IPS-20b (cell line): ENCODE measurements around the gene ATP8B4.

Experiments used
- H3K27ac ChIP-seq: one replicate; pipeline ENCODE4 v1.5.1; 2013; ENCODE audit warnings: low read length
- H3K27me3 ChIP-seq: 2 replicates; pipeline ENCODE4 v1.6.1; 2013; ENCODE audit warnings: mild to moderate bottlenecking, low read length, inconsistent platforms; ENCODE audit not compliant: insufficient read depth
- H3K36me3 ChIP-seq: 2 replicates; pipeline ENCODE4 v1.6.1; 2013; ENCODE audit warnings: low read depth, mild to moderate bottlenecking, inconsistent platforms, low read length, moderate library complexity; ENCODE audit not compliant: insufficient read depth
- H3K4me1 ChIP-seq: 2 replicates; pipeline ENCODE4 v1.6.1; 2013; ENCODE audit warnings: mild to moderate bottlenecking, control low read depth, inconsistent platforms, low read length, moderate library complexity; ENCODE audit not compliant: insufficient read depth
- H3K4me3 ChIP-seq: 2 replicates; pipeline ENCODE4 v1.5.1; 2013; ENCODE audit warnings: mild to moderate bottlenecking, low read length, inconsistent platforms
- H3K9ac ChIP-seq: 2 replicates; pipeline ENCODE4 v1.6.1; 2013; ENCODE audit warnings: low read depth, mild to moderate bottlenecking, inconsistent platforms, low read length, moderate library complexity
- H3K9me3 ChIP-seq: 2 replicates; pipeline ENCODE4 v1.6.1; 2013; ENCODE audit warnings: mild to moderate bottlenecking, low read depth, low read length, inconsistent platforms; ENCODE audit not compliant: insufficient read depth

ATP8B4 gene

DNA sequence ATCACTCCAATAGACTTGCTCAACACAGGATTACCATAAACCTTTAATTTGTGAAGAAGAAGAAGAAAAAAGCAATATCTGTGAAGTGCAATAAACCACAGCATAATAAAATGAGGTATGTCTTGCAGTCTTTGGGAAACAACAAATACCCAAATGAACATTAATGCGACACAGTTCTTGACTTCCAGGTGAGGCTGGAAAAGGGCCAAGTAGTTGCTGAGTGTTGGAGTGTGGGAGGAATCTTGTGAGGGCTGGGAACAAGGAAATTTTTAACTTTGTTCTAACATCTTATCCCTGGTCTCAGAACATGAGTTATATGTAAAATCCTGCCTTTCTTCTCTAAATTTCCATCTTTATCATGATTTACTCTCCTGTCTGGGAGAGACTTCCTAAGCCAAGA is 291.7 kb downstream of the ATP8B4 start:
- H3K9me3 ChIP-seq, result no peaks in the 10 kb centered on the region
- no peaks in the 10 kb centered on the region for H3K27me3 ChIP-seq
- no peak overlapping the region for H3K9ac ChIP-seq
- H3K27ac ChIP-seq, result no peak overlapping the region
- H3K4me3 ChIP-seq, result no peak overlapping the region
- no peaks in the 10 kb centered on the region for H3K4me1 ChIP-seq
- no peaks in the 10 kb centered on the region for H3K36me3 ChIP-seq

DNA sequence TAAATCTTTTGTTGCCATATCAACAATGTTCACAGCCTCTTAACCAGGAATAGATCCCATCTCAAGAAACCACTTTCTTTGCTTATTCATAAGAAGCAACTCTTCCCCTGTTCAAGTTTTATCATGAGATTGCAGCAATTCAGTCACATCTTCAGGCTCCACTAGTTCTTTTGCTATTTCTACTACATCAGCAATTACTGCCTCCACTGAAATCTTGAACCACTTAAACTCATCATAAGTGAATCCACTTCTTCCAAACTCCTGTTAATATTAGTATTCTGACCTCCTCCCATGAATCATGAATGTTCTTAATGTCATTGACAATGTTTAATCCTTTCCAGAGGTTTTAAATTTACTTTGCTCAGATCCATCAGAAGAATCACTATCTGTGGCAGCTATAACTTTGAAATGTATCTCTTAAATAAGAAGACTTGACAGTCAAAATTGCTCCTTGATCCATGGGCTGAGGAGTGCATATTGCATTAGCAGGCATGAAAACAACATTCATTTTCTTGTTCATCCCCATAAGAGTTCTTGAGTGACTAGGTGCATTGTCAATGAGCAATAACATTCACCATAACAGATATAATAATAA is 292.3 kb downstream of the ATP8B4 start:
- Histone ChIP-seq H3K4me1 (no peaks in the 10 kb centered on the region), H3K36me3 (no peaks in the 10 kb centered on the region), H3K4me3 (no peak overlapping the region), H3K27me3 (no peaks in the 10 kb centered on the region), H3K9ac (no peak overlapping the region), H3K9me3 (no peaks in the 10 kb centered on the region), H3K27ac (no peak overlapping the region)

DNA sequence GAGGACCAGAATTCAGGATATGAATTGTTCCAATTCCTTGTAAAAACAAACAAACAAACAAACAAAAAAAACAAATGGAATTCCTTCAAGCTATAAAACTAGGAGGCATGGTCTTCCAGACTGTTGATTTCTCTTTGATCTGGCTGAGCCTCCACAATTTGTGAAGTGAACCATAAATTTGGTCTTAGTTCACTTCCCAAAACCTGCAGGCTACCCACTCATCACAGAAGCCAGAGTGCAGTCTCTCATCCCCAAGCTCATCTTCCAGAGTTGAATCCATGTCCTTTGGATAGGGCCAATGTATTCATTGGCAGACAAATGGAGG is 294.3 kb downstream of the ATP8B4 start:
- Histone ChIP-seq H3K4me1 (no peaks in the 10 kb centered on the region), H3K36me3 (no peaks in the 10 kb centered on the region), H3K9me3 (no peaks in the 10 kb centered on the region), H3K9ac (no peak overlapping the region), H3K27ac (no peak overlapping the region), H3K27me3 (no peaks in the 10 kb centered on the region), H3K4me3 (no peak overlapping the region)

DNA sequence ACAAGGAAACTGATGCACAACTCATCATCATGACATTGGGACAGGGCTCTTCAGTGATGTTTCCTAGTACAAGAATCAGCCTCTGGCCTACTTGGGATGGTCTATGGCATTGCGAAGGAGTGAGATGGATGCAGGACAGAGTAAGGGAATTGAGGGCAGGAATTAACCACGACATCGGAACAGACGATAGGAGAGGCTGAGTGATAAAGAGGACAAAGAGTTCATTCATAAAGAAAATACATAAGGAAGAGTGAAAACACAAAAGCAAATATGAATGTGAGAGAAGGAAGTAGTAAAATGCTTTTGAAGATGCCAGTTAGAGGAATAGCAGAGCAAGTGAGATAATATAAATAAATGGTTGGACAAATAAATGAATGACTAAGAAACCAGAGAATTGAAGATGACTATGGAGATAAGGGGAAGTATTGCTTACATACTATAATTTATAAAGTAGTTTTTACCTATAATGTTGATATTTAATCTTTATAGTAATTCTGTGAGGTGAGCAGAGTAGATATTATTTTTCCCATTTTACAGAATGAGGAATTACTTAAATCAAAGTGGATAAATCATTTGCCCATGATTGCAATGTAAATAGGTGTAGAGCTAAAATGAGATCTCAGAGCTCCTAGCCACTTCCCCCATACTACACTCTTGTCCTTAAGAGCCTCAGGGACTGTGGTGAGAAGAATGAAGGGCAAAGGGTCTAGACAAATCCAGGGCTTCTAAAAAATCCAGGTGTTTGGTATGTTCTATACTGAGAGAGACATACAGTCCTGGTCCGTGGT is 294.9 kb downstream of the ATP8B4 start:
- Histone ChIP-seq H3K27me3 (no peaks in the 10 kb centered on the region), H3K36me3 (no peaks in the 10 kb centered on the region), H3K4me3 (no peak overlapping the region), H3K4me1 (no peaks in the 10 kb centered on the region), H3K9ac (no peak overlapping the region), H3K9me3 (no peaks in the 10 kb centered on the region), H3K27ac (no peak overlapping the region)

DNA sequence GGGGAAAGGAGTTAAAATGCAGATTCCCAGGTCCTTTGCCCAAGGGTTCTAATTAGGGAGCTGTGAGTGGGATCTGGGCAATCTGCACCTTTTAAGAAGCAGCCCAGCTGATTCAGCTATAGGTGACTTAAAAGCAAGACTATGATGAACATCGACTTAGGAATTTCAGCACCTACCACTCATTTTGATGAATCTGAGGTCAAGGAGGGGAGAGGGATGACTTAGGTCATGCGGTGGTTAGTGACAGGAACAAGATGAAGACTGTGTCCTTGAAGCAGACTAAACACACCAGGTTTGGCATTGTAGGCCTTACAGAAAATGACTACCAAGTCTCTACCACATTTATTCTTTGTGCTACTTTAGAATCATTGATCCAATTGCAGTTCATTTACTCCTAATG is 301.9 kb downstream of the ATP8B4 start:
- Histone ChIP-seq H3K36me3 (no peaks in the 10 kb centered on the region), H3K27ac (no peak overlapping the region), H3K27me3 (no peaks in the 10 kb centered on the region), H3K9me3 (no peaks in the 10 kb centered on the region), H3K4me3 (no peak overlapping the region), H3K4me1 (no peaks in the 10 kb centered on the region), H3K9ac (no peak overlapping the region)

DNA sequence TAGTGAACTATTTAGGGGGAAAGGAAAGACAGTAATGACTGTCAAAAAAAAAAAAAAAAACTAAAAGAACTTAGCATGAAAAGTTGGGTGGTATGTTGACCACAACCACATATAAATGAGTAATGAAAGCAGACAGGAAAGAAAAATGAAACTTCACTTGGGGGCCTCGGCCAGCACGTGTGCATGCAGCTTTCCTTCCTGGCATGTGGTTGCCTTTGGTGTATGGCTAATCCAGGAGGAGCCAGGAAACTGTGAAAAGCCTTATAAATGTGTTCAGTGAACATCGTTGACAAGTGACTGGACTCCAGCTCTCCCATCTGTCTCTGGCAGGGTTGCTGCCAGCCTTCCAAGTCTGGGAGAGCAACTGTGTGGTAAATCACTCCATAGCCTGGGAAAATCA is 303.1 kb downstream of the ATP8B4 start:
- Histone ChIP-seq H3K27ac (no peak overlapping the region), H3K4me3 (no peak overlapping the region), H3K36me3 (no peaks in the 10 kb centered on the region), H3K4me1 (no peaks in the 10 kb centered on the region), H3K9me3 (no peaks in the 10 kb centered on the region), H3K9ac (no peak overlapping the region), H3K27me3 (no peaks in the 10 kb centered on the region)

DNA sequence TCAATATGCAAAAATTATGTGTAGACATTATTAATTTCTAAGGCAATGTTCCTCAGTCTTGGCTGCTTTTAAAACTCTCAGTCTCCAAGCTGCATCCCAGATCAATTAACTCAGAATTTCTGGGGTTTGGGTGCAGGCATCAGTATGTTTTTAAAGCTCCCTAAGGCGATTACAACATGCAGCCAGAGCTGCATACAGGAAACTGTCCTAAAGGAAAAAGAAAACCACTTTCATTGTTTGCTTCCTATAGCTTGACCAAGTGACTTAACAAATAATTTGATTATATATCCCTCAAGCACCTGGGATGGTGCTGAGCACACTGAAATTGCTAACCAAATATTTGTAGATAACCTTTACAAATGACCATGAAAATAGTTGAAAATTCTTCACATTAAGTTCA is 303.5 kb downstream of the ATP8B4 start:
- no peak overlapping the region for H3K27ac ChIP-seq
- no peak overlapping the region for H3K9ac ChIP-seq
- H3K9me3 ChIP-seq, result no peaks in the 10 kb centered on the region
- no peak overlapping the region for H3K4me3 ChIP-seq
- H3K36me3 ChIP-seq, result no peaks in the 10 kb centered on the region
- no peaks in the 10 kb centered on the region for H3K4me1 ChIP-seq
- H3K27me3 ChIP-seq, result no peaks in the 10 kb centered on the region

DNA sequence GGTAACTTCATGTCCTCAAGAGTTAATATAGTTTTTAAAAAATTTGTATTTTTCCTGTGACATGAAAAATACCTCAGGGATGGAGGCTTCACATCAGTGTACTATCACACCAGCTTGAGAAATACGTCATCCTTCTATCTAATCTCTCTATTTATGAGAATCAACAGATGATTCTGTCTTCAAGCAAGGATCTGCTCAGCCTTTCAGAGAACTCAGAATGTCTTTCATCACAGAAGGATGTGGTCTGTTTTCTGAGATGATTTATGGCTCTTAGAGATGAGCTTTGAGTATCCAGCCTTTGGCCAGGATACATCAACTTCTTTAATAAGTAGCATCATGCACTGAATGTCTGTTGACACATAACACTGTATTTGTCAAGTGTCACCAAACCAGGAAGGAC is 304.3 kb downstream of the ATP8B4 start:
- H3K4me3 ChIP-seq, result no peak overlapping the region
- H3K9ac ChIP-seq, result no peak overlapping the region

DNA sequence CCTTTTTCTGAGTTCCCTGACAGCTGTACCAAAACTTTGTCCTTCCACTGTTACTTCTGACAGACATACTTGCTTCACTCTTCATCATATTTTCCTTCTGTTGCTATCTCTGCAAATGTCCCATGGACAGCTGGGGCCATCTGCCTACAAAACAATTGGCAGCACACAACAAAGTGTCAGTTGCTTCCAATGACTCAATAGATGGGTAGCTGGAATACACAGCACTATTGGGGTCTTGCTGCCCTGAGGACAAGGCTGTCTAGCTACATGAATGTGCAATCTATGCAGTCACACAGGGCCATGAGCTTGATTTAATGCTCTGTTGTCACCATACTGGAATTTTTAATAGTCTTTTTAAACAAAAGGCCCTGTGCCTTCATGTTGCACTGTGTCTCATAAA is 305.4 kb downstream of the ATP8B4 start:
- H3K9ac ChIP-seq, result no peak overlapping the region
- no peaks in the 10 kb centered on the region for H3K4me1 ChIP-seq
- no peaks in the 10 kb centered on the region for H3K9me3 ChIP-seq
- no peak overlapping the region for H3K27ac ChIP-seq
- no peak overlapping the region for H3K4me3 ChIP-seq
- H3K27me3 ChIP-seq, result no peaks in the 10 kb centered on the region
- H3K36me3 ChIP-seq, result no peaks in the 10 kb centered on the region

More for the DNA sequence above, 304.3 kb downstream of the ATP8B4 start:
- no peaks in the 10 kb centered on the region for H3K36me3 ChIP-seq
- H3K27ac ChIP-seq, result no peak overlapping the region
- H3K4me1 ChIP-seq, result no peaks in the 10 kb centered on the region
- H3K27me3 ChIP-seq, result no peaks in the 10 kb centered on the region
- no peaks in the 10 kb centered on the region for H3K9me3 ChIP-seq

DNA sequence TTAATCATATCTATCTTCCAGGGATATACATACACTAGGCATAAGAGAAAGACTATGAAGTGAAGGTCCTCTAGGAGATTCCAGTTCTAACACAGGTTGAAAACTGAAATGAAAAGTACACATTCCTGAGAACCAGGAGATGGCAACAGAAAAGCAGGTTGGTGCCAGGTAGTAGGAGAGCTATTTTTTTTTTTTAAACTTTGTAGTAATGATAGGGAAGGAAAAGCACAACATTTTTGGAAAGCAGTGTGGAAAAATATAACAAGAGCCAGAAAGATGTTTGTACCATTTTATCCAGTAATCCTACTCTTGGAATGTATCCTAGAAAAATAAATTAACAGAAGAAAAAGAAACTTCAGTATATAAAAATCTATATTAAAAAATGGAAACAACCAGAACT is 308.3 kb downstream of the ATP8B4 start:
- no peak overlapping the region for H3K27ac ChIP-seq
- H3K36me3 ChIP-seq, result no peaks in the 10 kb centered on the region
- no peaks in the 10 kb centered on the region for H3K27me3 ChIP-seq
- H3K9me3 ChIP-seq, result no peaks in the 10 kb centered on the region
- no peaks in the 10 kb centered on the region for H3K4me1 ChIP-seq
- no peak overlapping the region for H3K9ac ChIP-seq
- no peak overlapping the region for H3K4me3 ChIP-seq

DNA sequence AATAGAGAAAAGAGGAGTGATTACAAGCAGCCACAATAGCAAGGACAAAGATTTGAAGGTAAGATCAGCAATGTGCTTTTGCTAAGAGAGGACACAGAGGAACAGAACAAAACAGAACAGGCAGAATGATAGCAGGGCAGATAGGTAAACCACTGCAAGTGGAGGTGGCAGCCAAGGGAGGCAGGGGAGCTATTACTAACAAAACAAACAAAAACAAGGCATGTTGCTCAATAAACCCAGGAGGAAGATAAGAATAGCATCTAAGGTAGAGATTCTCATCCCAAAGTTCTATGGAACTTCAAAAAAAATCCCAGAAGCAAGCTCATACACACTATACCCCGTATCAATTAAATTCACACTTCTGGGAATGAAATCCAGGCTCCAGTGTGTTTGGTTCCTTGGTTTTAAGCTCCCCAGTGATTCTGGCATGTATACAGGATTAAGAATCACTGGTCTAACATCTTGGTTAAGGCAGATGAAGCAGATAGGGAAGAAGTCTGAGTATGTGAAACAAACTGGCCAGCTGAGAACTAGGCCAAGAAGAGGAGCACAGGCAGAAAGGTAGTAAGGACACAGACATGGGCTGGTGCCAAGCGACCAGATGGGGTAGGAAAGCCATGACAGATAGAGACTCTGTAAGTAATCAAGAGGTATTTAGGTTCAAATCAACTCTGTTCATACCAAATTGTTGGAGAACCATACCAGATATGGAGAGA is 309.0 kb downstream of the ATP8B4 start:
- H3K4me1 ChIP-seq, result no peaks in the 10 kb centered on the region
- H3K27ac ChIP-seq, result no peak overlapping the region
- no peaks in the 10 kb centered on the region for H3K9me3 ChIP-seq
- H3K9ac ChIP-seq, result no peak overlapping the region
- no peaks in the 10 kb centered on the region for H3K36me3 ChIP-seq
- no peak overlapping the region for H3K4me3 ChIP-seq
- no peaks in the 10 kb centered on the region for H3K27me3 ChIP-seq

DNA sequence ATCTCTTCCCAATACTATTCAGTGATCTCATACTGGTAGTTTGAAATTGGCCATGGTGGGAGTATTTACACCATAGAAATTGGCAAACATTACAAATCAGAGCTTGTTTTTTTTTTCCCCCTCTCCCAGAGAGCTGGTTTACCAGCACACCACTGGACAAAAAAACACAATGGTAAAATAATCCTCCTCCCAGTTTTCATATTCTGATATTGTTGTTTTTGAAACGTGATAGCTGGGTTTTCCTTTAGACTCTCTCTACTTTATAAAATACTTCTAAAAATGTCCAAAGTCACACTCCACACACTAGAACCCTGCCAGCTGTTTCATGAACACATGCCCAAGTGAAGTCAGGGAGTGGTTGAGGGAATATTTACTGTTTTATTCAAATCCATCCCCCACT is 310.7 kb downstream of the ATP8B4 start:
- Histone ChIP-seq H3K4me1 (no peaks in the 10 kb centered on the region), H3K36me3 (no peaks in the 10 kb centered on the region), H3K27me3 (no peaks in the 10 kb centered on the region), H3K9ac (no peak overlapping the region), H3K27ac (no peak overlapping the region), H3K9me3 (no peaks in the 10 kb centered on the region; the same call in 1 of the 2 replicates), H3K4me3 (no peak overlapping the region)
